Measurements from ENCODE around the gene PLA2G4C. TPM values are rescaled to one million over a fixed set of nuclear protein-coding genes. Genes with fewer than 3 reads are reported as not detected.

Gene PLA2G4C
- total and polyA plus RNA-seq, 2 of the 8 experiments (the other 6 are each of a cell fraction or from before 2014, with no cell fraction given): 14.9 to 20.5 TPM

DNA sequence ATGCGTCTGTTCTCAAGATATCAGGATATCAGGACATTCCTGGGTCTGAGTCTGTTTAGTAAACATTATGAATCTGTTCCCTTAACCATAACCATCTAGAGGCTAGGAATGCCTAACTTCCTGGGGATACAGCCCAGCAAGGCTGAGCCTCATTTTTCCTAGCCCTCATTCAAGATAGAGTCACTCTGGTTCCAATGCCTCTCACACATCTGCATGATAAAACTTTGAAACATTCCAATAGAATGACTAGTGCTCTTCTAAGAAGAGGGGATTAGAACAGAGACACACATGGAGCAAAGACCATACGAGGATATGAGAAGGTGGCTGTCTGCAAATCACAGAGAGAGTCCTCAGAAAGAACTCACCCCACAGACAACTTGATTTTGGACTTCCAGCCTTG, 46.1 kb downstream of the PLA2G4C start (continued):
- TF ChIP-seq E2F6 (IDR thresholded peaks at IDR 0.05) (no peak), TEAD4 (IDR thresholded peaks at IDR 0.05; ENCODE audit: low read depth, low read length) (0 out of 2 replicates have a peak, but pooled peaks have one; percentile 33), GABPA (IDR thresholded peaks at IDR 0.05; ENCODE audit: borderline replicate concordance, insufficient read depth, low read length) (no peak), JUND (IDR thresholded peaks at IDR 0.05; ENCODE audit: low read length) (peak; percentile 94), CBX8 (IDR thresholded peaks at IDR 0.05; ENCODE audit: borderline replicate concordance, low read depth, low read length) (no peak), EGR1 (IDR thresholded peaks at IDR 0.05; ENCODE audit: borderline replicate concordance, low read depth, low read length) (no peak), NRF1 (IDR thresholded peaks at IDR 0.05; ENCODE audit: low read depth, low read length) (no peak), HDAC6 (IDR thresholded peaks at IDR 0.05; ENCODE audit: low read depth, low read length) (no peak), ASH2L (IDR thresholded peaks at IDR 0.05; ENCODE audit: low read length) (peak; percentile 13), CHD1 (IDR thresholded peaks at IDR 0.05; ENCODE audit: low read depth, low read length) (no peak), BRCA1 (IDR thresholded peaks at IDR 0.05; ENCODE audit: low read depth, low read length) (no peak), NANOG (IDR thresholded peaks at IDR 0.05; ENCODE audit: insufficient read depth, low read depth, low read length, poor library complexity, severe bottlenecking) (no peak), RXRA (IDR thresholded peaks at IDR 0.05; ENCODE audit: insufficient read depth, low read depth, low read length) (no peak), POU5F1 (IDR thresholded peaks at IDR 0.05; ENCODE audit: low read depth, low read length) (no peak; the same call in 1 of the 2 replicates)
